ENCODE results near the gene FBXW7.

Gene FBXW7

GRCh38 chr4:152471251-152471792 is 64.6 kb downstream of the FBXW7 start:
- no peak for DNase-seq (ENCODE audit: low read depth in 2 of 2)

GRCh38 chr4:152468408-152468807 is 67.5 kb downstream of the FBXW7 start:
- no peak for DNase-seq (ENCODE audit: low read depth in 2 of 2)

DNA sequence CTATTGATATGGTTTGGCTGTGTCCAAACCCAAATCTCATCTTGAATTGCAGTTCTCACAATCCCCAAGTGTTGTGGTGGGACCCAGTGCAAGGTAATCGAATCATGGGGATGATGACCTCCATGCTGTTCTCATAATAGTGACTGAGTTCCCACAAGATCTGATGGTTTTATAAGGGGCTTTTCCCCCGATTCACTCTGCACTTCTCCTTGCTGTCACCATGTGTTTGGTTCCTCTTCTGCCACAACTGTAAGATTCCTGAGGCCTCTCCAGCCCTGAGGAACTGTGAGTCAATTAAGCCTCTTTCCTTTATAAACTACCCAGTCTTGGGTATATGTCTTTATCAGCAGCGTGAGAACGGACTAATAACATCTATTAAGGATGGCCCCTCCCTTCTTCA is 68.8 kb downstream of the FBXW7 start:
- no peak for DNase-seq (ENCODE audit: low read depth in 2 of 2)

GRCh38 chr4:152464030-152464823 is 71.7 kb downstream of the FBXW7 start:
- DNase-seq (ENCODE audit: low read depth in 2 of 2) = no peak

GRCh38 chr4:152463562-152463961 is 72.3 kb downstream of the FBXW7 start:
- no peak for DNase-seq (ENCODE audit: low read depth in 2 of 2)

DNA sequence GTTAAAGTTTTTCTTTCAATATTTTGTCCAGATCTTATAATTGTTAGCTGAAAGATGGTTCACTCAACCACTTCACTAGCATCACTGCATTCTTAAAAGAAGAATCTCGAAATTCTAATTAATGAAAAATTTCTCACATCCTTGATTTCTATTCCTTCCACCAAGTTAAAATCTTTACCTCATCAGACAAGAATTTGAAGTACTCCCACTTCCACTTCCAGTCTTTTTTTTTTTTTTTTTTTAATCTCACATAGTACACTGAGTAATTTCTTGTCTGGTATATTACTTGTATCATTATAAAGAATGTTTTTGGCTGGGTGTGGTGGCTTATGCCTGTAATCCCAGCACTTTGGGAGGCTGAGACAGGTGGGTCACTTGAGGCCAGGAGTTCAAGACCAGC is 73.2 kb downstream of the FBXW7 start:
- DNase-seq (ENCODE audit: low read depth in 2 of 2) = no peak

DNA sequence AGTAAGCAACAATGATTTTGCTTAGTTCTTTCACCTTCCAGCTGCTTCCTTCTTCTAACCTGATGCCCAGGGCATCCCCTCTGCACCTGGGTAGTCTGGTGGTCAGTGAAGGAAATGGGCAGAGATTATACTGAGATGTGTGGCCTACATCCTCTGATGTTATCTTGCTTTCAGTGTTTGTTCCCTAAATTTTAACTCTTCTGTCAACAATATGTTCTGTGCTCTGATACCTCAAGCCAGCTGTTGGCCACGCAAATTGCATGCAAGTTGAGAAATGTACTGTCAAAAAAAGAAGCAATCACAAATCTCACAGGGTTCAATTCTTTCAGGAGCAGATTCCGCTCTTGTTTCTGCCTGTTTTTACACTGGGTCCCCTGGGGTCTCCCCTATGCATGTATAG is 73.8 kb downstream of the FBXW7 start:
- no peak for DNase-seq (ENCODE audit: low read depth in 2 of 2)

- no peak for DNase-seq (ENCODE audit: low read depth in 2 of 2)
Measured at GRCh38 chr4:152460488-152460887, 75.4 kb downstream of the FBXW7 start.

DNA sequence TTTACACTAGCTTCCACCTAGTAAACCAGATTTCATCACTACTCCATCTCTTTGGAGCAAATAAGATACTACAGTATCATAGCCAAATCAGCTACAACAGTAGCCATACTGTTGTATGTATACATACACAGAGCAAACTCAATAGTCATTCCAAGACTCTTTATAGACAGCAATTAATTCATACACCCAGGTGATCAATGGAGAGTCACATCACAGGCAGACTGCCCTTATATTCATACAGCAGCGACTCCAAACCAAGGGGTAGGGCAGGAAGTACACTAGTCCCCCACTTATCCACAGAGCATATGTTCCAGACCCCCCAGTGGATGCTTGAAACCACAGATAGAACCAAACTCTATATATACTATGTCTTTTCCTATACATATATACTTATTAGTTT is 76.6 kb downstream of the FBXW7 start:
- DNase-seq (ENCODE audit: low read depth in 2 of 2) = no peak

GRCh38 chr4:152458801-152459302 is 77.0 kb downstream of the FBXW7 start:
- DNase-seq (ENCODE audit: low read depth in 2 of 2) = no peak

DNA sequence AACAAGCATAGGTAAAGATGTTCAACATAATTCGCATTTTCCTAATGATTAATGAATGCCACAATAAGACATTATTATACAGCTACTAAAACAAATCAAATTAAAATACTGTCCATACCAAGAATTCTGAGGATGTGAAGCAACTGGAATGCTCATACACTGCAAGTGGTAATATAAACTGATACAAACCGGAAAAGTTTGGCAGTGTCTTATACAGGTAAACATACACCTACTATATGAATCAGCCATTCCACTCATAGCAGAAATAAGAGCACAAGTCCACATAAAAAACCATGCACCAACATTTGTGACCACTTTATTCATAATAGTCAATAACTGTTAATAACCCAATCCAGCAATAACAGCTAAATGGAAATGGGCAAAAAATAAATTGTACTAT is 79.3 kb downstream of the FBXW7 start:
- no peak for DNase-seq (ENCODE audit: low read depth in 2 of 2)

DNA sequence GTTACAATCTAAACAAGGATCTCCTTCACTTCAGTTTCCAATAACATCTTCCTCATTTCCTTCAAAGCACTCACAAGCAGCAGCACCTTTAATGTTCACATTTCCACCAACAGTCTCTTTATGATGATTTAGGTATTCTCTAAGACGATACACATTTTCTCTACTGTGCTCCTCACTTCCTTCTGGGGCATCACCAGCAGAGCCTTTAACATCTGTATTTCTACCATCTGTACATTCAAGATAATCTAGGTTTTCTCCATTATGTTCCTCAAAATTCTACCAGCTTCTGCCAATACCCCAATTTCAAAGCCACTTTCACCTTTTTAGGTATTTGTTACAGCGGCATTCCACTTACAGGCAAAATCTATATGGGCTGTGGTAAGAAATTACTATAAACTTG is 80.6 kb downstream of the FBXW7 start:
- no peak for DNase-seq (ENCODE audit: low read depth in 2 of 2)

GRCh38 chr4:152454398-152455011 is 81.4 kb downstream of the FBXW7 start:
- no peak for DNase-seq (ENCODE audit: low read depth in 2 of 2)

DNA sequence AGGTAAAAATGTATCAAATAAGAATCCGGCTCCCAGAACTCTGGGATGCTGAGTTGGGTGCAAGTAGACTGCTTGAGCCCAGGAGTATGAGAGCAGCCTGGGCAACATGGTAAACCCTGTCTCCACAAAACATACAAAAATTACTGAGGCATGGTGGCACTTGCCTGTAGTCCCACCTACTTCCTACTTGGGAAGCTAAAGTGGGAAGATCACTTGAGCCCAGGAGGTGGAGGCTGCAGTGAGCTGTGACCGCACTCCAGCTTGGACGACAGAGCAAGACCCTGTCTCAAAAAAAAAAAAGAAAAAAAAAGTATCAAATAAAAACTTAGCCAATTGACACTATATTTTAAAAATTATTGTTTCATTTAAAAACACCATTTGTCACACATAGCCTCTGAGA is 84.4 kb downstream of the FBXW7 start:
- no peak for DNase-seq (ENCODE audit: low read depth in 2 of 2)

- no peak for DNase-seq (ENCODE audit: low read depth in 2 of 2)
Measured at GRCh38 chr4:152448854-152449253, 87.0 kb downstream of the FBXW7 start.

GRCh38 chr4:152448038-152448707 is 87.7 kb downstream of the FBXW7 start:
- DNase-seq (ENCODE audit: low read depth in 2 of 2) = no peak

DNA sequence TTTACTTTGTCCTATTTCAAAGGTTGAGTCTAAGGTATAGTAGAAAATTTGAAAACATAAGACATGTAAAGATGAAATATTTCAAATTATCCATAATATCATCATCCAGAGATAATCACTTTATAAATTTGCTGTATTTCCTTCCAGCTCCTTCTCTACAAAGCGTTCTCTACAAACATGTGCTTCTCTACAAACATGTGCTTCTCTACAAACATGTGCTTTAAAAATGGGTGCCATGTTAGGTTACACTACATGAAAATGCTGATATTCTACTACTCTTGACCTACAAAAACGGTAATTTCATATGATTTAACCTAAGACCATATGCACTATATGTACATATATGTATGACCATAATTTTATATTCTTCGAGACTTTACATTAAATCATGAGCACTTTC is 92.0 kb downstream of the FBXW7 start:
- DNase-seq (ENCODE audit: low read depth in 2 of 2) = no peak

DNA sequence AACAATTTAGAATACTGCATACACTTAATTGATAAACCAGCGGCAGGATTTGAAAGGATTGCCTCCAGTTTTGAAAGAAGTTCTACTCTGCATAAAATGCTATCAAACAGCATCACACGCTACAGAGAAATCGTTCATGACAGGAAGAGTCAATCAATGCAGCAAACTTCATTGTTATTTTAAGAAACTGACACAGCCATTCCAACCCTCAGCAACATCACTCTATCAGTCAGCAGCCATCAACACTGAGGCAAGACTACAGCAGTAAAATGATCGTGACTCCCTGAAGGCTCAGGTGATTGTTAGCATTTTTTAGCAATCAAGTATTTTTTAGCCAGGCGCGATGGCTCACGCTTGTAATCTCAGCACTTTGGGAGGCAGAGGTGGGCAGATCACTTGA is 98.3 kb downstream of the FBXW7 start:
- DNase-seq (ENCODE audit: low read depth in 2 of 2) = no peak

GRCh38 chr4:152436384-152436783 is 99.5 kb downstream of the FBXW7 start:
- DNase-seq (ENCODE audit: low read depth in 2 of 2) = no peak

GRCh38 chr4:152434011-152434410 is 101.9 kb downstream of the FBXW7 start:
- no peak for DNase-seq (ENCODE audit: low read depth in 2 of 2)

GRCh38 chr4:152431784-152432183 is 104.1 kb downstream of the FBXW7 start:
- no peak for DNase-seq (ENCODE audit: low read depth in 2 of 2)

DNA sequence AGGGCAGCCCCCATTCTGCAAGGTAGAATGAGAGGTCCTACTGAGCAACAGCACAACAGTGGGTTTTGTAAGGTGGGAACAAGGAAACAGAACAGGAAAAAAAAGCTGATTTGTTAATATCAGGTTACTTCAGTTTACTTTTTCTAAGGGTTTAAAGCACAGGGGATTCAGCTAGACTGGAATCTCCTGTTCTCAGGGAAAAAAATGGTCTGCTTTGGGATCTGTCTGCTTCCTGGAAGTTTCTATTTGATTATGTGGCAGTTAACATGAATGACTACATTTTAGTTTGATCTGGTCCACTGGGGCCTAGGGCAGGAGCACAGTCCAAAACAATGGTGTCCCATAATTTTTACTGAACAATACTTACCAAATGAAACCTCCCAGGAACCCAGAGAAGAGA is 104.6 kb downstream of the FBXW7 start:
- no peak for DNase-seq (ENCODE audit: low read depth in 2 of 2)

DNA sequence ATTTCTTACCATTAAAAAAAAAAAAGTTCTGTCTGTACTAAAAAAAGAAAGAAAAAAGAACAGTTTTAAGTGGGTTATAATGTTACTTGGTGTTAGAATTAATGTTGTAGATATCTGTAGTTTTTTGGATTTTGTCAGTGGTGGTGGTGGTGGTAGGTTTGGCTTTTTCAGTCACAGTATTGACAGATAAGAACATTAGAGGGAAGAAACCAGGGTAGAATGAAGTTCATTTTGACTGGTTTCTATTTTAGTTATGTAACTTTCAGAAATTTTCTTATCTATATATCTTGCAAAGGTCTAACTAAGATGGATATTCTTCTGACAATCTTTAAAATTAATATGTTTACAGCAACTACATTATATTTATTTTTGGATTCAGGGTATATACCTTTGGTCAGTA is 105.4 kb downstream of the FBXW7 start:
- no peak for DNase-seq (ENCODE audit: low read depth in 2 of 2)

Data from stimulated activated CD4-positive, alpha-beta T cell treated with anti-CD3 and anti-CD28 coated beads, Interleukin-1b, Interleukin-23, amount 100 ng/mL, for 4 hours (primary cell).